A549 (cell line): ENCODE measurements around the gene KCNQ5.

Experiments used
- BHLHE40 ChIP-seq: IDR thresholded peaks from 2 replicates; pipeline ENCODE4 v1.6.1; 2012; ENCODE audit warnings: low read depth, low read length, inconsistent platforms
- CTCF ChIP-seq: fragments of >200 bp; sonication (Bioruptor Twin); formaldehyde crosslinking; IDR thresholded peaks from 3 replicates; pipeline ENCODE4 v1.5.1; 2016
- EP300 ChIP-seq, 2 experiments: fragments of >200 bp; sonication (Bioruptor Twin); formaldehyde crosslinking; IDR thresholded peaks; 2 replicates in 1 of 2; 3 replicates in 1 of 2; pipeline ENCODE4 v1.6.1; 2016 to 2017
- NFE2L2 ChIP-seq: fragments of 150-350 bp; conservative IDR thresholded peaks from 2 replicates; pipeline ENCODE4 v1.6.1; 2014; ENCODE audit warnings: low read length
- POLR2A ChIP-seq: IDR thresholded peaks from 2 replicates; pipeline ENCODE4 v1.6.1; 2012; ENCODE audit warnings: mild to moderate bottlenecking, low read length
- RCOR1 ChIP-seq: fragments of 150-350 bp; IDR thresholded peaks from 2 replicates; pipeline ENCODE4 v1.6.1; 2014; ENCODE audit warnings: antibody characterized with exemption, low read length, low read depth
- RFX5 ChIP-seq: fragments of 450-650 bp; IDR thresholded peaks from 2 replicates; pipeline ENCODE4 v1.7.1; 2014; ENCODE audit warnings: antibody characterized with exemption, mild to moderate bottlenecking, moderate library complexity

- TF ChIP-seq EP300 (IDR thresholded peaks at IDR 0.05) (no peak), CTCF (no peak), RCOR1 (no peak), RFX5 (no peak), POLR2A (no peak), NFE2L2 (no peak), BHLHE40 (no peak)
Observed at GRCh38 chr6:72589096-72589495, 32.8 kb upstream of the KCNQ5 start.
